GM21619 (cell line): ENCODE results near the gene PEX26.
"Not testable (repeated sequence)": the region's sequence is repeated elsewhere in the genome, so short reads cannot be mapped to it uniquely, and the experiment has no call there.

ENCODE experiments used
- ATAC-seq: cut with Tn5 transposase; IDR thresholded peaks from one replicate; pipeline ENCODE4 v1.9.1; 2021; ENCODE audit not compliant: unreplicated experiment

PEX26 gene

DNA sequence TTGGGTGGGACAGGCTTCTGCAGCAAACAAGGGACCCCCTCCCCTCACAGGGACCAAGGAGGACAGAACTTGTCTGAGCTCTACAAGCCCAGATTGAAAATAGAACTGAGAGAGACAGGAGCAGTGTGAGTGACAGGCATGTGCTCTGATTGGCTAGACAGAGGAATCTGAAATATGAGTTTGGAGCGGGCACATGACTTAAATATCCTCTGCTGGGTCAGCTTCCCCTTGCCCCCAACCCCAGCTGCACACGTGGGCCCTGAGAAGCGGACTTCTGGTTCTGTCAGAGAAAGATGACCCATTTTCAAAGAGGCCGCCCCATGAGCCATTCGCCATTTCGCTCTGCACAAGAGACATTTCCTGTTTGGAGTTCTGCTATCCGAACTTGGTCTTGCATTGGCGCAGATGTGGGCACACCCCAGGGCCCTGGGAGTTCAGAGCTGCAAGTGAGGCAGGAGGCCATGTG is 38.1 kb downstream of the PEX26 start:
- ATAC-seq, result no peak

DNA sequence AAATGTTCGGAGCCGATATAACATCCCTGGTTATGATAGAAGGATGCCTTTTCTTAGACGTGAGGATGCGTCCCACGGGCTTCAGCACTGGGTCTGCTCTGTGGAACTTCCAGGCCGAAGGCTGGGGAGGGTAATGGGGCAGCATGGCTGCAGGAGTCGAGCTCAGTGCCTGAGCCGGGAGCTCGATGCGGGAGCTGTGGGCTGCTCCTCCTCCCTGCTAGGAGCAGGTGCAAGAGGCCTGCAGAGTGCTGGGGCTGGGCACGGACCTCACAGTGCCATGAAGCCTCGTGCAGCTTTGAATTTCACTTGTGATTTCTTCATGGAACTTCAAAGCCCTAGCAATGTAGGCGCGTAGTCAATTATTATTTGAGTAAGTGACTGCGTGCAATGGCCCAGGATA is 38.8 kb downstream of the PEX26 start:
- ATAC-seq, result no peak

DNA sequence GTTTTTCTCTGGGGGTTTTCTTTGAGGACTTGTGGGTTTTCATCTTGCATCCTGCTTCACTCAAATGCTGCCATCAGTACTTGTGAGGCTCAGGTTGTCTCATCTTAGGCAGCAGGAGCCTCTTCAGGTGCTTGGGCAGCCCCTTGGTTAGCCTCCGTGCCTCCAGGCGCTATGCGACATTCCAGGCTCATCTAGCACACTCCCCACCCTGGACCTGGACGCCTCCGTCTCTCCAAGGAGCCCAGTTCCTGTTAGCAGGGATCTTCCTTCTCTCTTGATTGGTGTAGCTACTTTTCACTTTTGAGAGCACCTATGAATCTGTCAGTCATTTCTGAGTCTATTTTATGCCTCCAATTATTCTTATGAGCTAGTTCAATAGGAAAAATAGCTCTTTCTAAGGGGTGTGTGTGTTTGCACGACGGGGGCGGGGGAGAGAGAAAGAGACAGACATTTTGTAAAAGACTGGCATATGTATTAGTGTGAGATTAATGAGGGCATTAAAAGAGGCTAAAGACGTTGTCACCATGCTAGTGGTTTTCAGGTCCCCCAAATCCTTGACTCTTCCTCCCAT is 40.6 kb downstream of the PEX26 start:
- ATAC-seq, result no peak

DNA sequence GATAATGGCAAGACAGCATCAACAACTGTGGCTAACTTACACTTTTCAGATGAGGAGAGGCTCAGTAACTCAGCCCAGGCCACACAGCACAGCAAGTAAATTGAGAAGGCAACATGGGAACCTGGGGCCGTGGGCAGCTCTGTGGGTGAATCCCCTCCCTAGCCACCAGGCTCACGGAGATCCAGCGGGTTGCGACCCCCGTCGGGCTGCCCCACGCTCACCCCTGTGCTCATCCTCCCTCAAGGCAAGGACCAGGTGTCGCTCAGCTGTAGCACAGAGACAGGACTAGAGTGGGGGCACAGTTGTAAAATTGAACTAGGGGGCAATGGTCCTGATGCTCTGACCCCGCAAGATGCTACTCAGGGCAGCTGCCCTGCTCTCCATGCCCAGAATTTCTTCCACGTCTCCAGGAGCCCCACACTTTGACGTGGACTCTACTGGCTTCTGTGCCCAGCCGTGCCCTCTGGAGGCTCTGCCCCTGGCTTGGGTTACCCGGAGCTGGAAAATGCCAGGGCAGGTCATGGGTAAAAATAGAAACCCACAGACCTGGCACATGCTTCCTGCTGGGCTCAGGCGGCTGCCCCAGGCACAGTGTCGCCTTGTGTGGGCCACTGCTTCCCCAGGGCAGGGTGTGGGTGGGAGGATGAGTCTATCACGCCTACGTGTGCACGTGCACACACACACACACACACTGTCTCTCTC is 41.8 kb downstream of the PEX26 start:
- ATAC-seq, result no peak

DNA sequence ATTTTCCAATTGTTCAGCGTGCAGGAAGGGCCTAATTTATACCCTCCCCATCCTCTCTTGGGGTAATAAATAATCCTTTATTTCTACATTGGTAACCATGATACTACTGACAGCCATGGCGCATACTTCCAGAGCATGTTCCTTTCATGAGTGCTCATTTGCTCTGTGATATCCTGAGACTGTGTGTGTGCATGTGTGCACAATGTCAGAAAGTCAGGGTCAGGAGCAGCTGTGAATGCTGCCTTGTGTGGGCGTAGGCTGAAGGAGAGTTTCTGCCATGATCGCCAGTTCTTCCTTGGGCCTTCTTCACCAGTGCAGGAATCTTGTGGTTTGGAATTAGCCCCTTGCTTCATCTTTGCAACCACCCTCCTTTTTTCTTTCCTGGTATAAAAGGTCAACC is 43.1 kb downstream of the PEX26 start:
- ATAC-seq, result no peak

DNA sequence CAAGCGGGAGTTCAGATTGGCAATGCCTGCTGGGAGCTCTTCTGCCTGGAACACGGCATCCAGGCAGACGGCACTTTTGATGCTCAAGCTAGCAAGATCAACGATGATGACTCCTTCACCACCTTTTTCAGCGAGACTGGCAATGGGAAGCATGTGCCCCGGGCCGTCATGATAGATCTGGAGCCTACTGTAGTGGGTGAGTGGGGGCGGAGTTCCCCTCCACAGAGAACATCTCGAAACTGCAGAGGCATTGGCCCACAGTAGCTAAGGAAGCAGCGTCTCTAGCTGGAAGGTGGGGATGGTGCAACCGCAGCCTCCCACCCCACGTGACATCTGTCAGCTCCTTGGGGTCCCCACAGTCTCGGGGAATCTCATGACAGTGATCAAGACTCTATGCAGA is 43.7 kb downstream of the PEX26 start:
- ATAC-seq, result no peak

DNA sequence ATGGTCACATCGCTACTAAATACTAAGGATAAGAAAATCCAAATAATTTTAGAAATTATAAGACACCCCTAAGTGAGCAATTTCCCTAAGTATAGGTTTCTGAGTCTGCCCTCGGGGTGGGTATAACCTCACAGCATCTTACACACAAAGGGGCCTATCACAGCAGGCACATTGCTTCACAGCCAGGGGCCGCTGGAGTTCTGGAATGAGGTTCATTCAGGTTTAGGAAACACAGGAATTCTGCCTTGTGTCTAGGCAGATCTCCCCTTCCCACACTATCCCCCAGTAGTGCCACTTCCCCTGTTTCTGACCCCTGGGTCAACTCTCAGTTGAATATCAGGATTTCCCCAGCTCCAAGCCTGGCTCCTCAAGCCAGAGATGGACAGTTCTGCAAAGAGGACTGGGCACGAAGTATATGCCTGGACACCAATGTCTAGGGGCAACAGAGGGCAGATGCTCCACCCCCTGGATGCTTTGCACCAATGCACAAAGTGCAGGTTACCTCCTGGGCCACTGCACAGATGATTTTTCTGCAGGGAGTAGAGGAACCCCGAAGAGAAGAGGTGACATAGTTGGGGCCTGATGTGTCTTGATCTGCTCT is 44.3 kb downstream of the PEX26 start:
- ATAC-seq, result no peak

DNA sequence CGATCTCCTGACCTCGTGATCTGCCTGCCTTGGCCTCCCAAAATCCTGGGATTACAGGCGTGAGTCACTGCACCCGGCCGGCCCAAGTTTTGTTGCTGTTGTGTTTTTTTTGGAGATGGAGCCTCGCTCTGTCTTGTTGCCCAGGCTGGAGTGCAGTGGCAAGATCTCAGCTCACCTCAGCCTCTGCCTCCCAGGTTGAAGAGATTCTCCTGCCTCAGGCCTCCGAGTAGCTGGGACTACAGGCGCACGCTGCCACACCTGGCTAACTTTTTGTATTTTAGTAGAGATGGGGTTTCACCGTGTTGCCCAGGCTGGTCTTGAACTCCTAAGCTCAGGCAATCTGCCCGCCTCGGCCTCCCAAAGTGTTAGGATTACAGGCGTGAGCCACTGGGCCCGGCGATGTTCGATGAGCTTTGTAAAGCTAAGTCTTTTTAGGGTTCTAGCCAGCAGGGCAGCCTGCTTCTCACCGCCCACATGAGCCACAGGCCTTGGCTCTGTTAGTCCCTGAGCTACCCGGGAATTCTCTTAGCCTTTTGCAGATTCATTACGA is 45.8 kb downstream of the PEX26 start:
- not testable (repeated sequence) for ATAC-seq

DNA sequence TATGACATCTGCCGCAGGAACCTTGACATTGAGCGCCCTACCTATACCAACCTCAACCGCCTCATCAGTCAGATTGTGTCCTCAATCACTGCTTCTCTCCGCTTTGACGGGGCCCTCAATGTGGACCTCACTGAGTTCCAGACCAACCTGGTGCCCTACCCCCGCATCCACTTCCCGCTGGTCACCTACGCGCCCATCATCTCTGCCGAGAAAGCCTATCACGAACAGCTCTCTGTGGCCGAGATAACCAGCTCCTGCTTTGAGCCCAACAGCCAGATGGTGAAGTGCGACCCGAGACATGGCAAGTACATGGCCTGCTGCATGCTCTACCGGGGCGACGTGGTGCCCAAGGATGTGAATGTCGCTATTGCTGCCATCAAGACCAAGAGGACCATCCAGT is 48.8 kb downstream of the PEX26 start:
- no peak for ATAC-seq

DNA sequence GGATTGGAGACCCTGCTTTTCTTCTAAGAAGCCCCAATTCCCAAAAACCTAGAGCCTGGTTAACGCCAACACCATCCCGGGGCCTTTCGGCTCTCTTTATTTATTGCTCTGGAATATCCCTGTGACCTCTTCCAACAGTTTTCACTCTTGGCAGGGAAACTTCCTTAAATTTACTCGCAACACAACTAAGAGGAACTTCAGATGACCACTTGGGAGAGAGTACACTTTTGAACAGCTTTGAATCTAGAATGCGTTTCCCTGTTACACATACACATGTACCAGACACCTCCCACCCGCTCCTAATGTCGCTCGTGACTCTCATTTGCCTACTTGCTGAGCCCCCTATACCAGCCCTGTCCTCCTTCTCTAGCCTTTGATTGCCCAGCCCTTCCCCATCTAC is 52.2 kb downstream of the PEX26 start:
- no peak for ATAC-seq

DNA sequence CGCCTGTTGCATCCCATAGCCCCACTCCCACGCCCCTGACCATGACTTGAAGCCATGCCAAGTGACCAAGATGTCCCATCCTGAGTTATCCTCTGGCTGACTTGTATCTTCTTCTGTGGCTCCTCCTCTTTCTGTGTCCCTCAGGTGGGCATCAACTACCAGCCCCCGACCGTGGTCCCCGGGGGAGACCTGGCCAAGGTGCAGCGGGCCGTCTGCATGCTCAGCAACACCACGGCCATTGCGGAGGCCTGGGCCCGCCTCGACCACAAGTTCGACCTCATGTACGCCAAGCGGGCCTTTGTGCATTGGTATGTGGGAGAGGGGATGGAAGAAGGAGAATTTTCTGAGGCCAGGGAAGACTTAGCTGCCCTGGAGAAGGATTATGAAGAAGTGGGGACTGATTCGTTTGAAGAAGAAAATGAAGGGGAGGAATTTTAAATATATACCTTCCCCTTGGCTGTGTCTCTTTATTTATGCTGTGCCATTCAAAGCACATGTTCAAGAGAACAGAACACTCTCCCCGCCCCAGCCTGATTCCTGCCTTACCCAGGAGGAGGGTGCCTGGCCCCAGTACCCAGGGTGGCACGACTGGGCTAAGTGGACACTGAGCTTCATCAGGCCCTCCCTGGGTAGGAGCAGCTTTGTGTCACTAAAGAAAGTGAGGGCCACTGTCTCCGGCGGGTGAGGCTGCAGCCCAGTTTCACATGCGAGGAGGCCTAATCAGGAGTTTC is 53.1 kb downstream of the PEX26 start:
- no peak for ATAC-seq

DNA sequence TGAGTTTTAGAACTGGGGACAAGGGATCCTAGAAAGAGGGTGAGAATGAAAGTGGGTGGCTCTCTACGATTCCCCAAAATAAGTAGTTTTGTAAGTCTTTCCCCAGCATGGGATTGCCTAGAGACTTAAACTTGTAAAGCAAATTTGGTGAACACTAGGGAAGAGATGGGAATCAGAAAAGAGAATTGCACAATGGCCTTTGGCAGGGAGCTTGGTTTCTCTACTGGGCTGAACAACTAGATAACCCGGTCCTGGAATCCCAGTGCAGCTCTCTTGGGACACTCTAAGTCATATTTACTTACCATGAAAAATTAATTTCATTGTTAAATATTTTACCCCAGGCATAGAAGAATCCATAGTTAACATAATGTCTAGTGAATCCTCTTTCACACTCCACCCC is 55.7 kb downstream of the PEX26 start:
- ATAC-seq, result no peak

DNA sequence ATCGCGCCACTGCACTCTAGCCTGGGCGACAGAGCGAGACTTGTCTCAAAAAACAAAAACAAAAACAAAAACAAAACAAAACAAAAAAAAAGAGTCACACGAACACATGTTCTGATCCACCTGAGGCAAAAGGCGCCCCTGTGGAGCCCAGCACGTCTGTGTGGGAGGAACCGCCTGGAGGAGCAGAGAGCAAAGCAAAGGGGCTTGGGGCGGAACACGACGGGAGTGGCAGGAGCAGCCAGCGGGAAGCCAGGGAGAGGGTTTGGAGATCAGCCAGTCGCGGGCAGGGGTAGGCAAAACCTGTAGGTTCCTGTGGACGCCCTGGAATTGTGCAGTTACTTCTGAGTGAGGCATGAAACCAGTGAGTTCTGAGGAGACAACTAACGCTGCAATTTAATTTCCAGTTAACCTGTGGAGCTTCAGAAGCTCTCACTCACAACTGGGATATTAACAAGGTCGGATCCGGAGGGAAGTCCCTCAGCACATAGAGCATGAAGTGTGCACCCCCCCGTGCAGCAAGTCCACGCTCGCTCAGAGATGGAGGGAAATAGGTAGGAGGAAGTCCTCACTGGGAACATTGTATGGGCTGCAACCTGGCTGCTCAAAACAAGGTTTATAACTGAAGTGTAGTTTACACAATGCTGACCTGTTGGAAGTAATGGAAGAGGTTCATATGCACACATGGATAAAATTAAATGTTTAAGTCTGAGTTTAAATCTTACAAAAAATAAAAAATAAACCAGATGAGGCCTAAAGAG is 59.0 kb downstream of the PEX26 start:
- ATAC-seq, result no peak

DNA sequence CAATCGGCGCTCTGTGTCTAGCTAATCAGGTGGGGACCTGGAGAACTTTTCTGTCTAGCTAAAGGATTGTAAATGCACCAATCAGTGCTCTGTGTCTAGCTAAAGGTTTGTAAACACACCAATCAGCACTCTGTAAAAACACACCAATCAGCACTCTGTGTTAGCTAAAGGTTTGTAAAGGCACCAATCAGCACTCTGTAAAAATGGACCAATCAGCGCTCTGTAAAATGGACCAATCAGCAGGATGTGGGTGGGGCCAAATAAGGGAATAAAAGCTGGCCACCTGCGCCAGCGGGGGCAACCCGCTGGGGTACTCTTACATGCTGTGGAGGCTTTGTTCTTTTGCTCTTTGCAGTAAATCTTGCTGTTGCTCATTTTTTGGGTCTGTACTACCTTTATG is 63.2 kb downstream of the PEX26 start:
- not testable (repeated sequence) for ATAC-seq

DNA sequence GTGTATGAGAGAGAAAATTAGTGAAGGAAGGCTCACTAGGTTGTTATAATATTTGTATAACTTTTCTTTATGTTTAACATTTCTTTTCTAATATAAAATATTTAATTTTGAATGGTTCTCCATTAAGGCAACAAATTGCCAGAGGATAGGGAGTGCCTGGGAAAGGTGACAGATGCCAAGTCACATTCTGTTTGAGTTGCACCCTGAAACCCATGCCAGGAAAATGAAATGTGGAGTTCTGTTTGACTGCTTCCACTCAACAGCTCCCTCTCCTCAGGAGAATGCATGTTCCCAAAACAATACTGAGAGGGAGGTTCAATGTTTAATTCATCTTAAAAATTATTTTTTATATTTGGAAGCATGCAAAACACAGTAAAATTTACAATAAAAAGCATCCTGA is 66.3 kb downstream of the PEX26 start:
- ATAC-seq, result no peak

DNA sequence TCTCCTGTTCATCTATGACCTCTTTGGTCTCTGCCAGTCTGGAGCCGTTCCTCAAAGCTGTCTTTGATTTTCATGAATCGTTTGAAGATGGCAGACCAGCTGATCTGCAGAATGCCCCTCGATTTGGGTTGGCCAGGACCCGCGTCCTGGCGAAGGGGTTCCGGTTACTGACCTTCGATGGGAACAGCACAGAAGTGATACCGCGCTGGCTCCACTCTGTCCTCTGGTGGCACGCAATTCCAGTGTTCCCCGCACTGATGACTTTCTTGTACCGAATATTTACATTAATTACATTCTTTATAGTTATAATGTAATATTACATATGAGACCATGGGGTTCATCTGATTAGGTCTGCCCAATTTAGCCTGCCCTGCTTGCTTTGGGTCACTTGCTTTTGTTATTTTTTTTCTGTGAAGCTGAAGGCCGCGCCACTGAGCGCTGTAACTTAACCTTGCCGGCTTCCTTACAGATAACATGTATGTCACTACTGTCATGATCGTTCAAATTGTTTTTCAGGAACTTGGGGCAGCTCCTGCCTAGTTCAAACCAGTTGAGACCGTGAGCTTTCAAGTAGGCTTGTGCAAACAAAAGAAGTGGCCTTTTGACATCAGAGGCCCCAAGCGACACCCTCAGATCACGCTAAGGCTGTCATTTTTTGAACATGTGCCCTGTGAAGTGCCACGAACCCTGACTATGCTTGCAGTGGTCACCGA is 68.0 kb downstream of the PEX26 start:
- no peak for ATAC-seq

DNA sequence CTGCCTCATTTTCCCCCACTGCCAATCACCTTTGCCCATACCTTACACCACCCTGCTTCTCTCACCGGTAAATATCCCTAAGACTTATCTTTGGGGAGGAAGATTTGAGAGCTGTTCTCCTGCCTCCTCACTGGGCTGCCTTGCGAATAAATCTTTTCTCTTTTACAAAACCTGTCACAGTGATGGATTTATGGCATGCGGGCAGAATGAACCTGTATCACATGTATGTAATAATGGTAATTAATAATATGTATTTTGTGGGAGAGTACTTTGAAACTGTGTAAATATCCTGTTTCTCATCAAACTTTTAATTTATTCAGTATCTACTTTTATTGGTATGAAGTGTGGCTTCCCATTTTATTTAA is 68.6 kb downstream of the PEX26 start:
- ATAC-seq, result no peak

DNA sequence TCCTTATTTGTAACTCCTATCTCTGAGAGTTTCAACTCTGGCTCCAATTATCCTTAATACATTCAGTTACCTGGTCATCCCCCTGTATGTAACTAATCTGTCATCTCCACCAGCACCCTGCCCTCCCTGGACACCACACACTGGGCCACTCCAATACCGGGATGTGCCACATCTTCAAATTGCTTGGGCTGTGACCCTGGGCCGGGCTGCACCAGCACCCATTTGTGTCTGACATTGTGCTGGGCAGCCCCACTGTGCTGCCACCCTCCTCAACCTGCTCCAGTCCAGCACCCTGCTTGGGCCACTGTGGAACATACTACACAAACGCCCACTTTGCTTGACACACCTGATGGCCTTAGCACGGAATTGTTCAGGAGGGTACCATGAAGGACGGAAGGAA is 70.0 kb downstream of the PEX26 start:
- ATAC-seq, result no peak

DNA sequence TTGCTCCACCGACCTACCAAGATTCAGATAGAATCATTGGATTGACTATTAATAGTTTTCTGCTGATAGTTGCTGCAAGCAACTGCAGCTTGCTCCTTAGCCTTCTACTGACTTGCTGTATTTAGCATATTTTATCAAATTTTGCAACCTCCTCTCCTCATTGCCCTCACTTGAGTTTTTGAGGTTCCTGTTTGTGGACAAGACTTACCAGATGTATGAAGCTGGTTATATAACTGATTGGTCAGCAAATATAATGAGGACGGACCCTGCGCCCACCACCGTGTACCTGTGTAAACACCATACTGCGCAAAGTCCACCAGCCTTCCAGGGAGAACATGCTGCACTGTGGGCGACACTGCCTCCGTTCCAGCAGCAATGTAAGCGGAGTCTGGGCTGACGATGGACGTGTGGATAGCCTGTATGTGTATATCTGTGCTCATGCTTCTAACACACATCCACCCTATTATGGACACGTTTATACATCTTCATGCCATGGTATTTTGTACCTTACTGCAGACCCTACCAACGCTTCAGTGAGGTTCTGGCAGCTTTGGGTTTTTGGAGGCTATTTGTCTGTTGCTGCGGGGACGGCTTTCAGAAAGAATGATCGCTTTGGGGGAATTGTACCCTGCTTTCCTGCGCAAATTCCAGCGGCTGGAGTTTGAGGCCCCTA is 70.6 kb downstream of the PEX26 start:
- ATAC-seq, result no peak

DNA sequence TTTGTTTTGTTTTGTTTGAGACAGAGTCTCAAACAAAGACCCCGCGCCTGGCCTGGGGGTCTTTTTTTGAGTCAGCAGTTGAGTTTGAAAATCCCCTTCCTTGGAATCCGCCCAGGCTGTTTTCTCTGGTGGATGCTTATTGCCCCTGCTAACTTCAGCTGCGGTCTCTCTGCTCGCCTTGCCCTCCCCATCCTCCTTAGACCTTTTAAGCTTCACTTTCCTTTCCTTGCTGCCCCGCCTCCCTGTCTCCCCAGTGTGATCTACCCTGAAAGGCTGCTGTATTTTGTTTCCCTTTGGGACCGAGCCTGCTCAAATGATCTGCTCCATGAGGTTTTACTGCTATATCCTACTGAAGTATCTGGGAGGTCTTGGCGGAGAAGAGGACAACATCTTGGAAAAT is 74.7 kb downstream of the PEX26 start:
- ATAC-seq, result no peak
